ENCODE measurements around the gene C14orf93. TPM values are rescaled to one million over a fixed set of nuclear protein-coding genes. Genes with fewer than 3 reads are reported as not detected.
A peak's percentile ranks its signal among the peaks of the same experiment; 100 is the strongest.
"Not testable (repeated sequence)": the region's sequence is repeated elsewhere in the genome, so short reads cannot be mapped to it uniquely, and the experiment has no call there.

C14orf93 gene
- total RNA-seq, 2 experiments from 2014 or later: 8.3 to 9.3 TPM

DNA sequence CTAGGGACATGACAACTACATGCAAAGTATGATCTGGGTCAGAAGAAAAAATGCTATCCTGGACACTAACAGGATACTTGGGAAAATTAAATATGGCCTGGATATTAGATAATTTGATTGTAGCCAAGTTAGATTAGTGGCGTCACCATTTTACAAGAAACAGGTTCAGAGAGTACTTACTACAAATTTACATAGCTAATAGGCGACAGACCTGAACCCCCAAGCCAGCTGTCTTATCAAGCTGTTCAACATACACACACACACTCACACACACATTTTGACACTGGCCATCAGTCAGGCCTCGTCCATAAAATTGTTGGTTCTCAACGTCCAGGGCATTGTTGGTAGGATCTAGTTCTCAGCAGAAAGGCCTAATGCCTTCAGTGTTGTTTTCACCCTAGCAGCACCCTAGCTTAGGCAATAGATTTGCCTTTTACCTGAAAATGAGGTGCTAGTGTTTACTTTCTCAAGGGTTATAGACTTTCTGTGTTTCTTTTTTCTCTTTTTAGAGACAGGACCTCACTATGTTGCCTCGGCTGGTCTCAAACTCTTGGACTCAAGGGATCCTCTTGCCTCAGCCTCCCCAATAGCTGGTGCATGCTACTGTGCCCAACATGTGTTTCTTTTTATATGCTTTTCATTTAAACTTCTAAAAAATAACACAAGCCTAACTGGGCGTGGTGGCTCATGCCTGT, 3.3 kb upstream of the C14orf93 start:
- H3K9me3 Mint-ChIP-seq: no peaks in the 10 kb centered on the region
- no peaks in the 10 kb centered on the region for H3K36me3 Mint-ChIP-seq (ENCODE audit: low read depth)
- no peak for DNase-seq
- CTCF ChIA-PET: interaction anchor here (0.9 kb wide), 2 partner anchors 9 to 41 kb away, joined by 3 to 4 read pairs; no protein-coding TSS in a partner anchor
- H3K4me1 Mint-ChIP-seq (ENCODE audit: low read depth): peaks cover 21% of the 10 kb centered on the region
- no peak overlapping the region for H3K4me3 Mint-ChIP-seq
- H3K27me3 Mint-ChIP-seq (ENCODE audit: low read depth): no peaks in the 10 kb centered on the region
- intact Hi-C loops (cut with micrococcal nuclease): no loop called here
- no peak overlapping the region for H3K27ac Mint-ChIP-seq

DNA sequence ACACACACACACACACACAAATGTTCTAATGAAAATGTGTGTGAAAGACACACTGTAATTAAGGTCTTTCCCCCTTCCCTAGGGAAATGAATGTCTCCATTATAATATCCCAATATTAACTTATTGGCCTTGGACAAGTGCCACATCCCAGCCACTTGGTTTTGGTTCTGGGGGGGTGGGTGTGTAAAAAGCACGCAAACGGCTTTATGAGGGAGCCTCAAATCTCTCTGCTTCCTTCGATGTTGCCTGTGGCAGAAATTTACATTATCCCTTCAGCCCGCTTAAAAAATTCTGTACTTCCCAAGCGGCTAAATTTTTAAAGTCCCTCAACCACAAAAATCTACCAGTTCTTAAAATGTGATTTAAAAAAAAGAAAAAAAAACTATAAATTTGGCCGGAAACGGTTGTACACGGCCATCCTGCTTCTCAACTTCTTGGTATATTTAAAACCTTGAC, 432 bp downstream of the C14orf93 start:
- Mint-ChIP-seq H3K27me3 (ENCODE audit: low read depth) (no peaks in the 10 kb centered on the region), H3K4me1 (ENCODE audit: low read depth) (peaks cover 36% of the 10 kb centered on the region), H3K9me3 (no peaks in the 10 kb centered on the region), H3K4me3 (peak overlapping the region; percentile 97), H3K36me3 (ENCODE audit: low read depth) (peaks cover 4% of the 10 kb centered on the region), H3K27ac (peak overlapping the region; percentile 98)
- intact Hi-C loops (cut with micrococcal nuclease): loop anchor here (5.0 to 10.0 kb wide), 2 partner anchors 1105 to 1742 kb away; partner anchors contain the start of genes DCAF11, HNRNPC and NRL
- CTCF ChIA-PET: interaction anchor here (4.0 kb wide), 2 partner anchors 23 to 59 kb away, joined by 22 to 40 read pairs; no protein-coding TSS in a partner anchor
- no peak for DNase-seq

DNA sequence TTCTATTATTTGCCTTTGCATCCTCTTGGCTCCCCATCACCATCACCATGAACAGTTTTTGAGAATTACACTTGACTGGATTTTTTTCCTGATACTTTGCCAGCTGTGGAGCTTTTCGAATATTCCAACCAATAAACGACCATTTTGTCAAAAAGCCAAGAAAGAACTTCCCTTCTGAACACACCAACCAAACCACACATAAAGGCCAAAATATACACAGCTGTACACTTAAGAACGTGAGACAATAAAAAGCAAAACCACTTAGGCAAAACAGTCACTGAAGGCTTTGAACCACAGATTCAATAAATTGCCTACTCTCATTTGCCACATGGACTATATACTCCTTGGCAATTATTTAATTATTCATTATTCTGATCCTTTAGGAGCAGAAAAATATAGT, 1.1 kb downstream of the C14orf93 start:
- intact Hi-C loops (cut with micrococcal nuclease): loop anchor here (5.0 to 10.0 kb wide), 2 partner anchors 1106 to 1742 kb away; partner anchors contain the start of genes DCAF11, HNRNPC and NRL
- peak overlapping the region; percentile 97 for H3K4me3 Mint-ChIP-seq
- peaks cover 36% of the 10 kb centered on the region for H3K4me1 Mint-ChIP-seq (ENCODE audit: low read depth)
- peak overlapping the region; percentile 98 for H3K27ac Mint-ChIP-seq
- CTCF ChIA-PET: interaction anchor here (0.6 to 4.0 kb wide), 5 partner anchors 14 to 84 kb away, joined by 3 to 40 read pairs (median 4); no protein-coding TSS in a partner anchor
- H3K27me3 Mint-ChIP-seq (ENCODE audit: low read depth): no peaks in the 10 kb centered on the region
- H3K9me3 Mint-ChIP-seq: no peaks in the 10 kb centered on the region
- no peak for DNase-seq
- peaks cover 4% of the 10 kb centered on the region for H3K36me3 Mint-ChIP-seq (ENCODE audit: low read depth)

DNA sequence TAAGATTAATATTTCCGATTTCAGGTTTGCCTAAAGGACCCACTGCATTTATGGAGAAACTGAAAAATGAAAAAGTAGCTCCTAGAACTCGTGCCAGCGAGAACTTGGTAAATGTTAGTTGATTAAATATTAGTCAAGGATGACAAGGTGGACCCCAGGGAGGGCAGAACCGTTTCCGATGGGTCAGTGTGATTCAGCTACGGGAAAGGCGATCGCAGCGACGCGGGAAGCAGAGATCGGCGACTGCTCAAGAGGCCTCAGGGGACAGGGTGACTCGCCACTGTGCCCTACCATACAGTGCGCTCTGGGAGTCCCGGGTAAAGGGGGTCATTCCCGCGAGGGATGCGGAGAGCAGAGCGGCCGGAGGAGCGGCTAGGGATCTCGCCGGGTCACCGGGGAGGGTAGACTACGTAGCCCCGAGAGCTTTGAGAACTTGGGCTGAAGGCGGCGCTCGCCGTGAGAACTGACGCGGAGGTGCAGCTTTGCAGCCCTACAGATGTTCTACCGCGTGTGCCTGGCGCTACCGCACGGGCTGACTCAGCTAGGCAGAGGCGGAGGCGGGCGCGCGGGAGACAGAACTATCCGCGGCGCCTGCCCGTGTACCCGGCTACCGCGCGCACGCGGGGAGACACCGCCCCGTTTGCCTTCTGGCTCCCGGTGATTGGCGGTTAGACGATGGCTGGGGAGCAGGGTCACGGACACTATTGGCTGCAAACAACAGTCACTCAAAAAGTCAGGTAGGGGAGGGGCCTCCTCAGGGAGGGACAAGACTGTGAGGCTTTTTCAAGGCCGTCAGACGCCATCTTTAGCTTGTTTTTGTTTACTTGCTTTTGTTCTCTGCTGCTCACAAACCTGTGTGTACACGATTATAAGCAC, 3.2 kb downstream of the C14orf93 start:
- Mint-ChIP-seq H3K36me3 (ENCODE audit: low read depth) (peaks cover 4% of the 10 kb centered on the region), H3K4me3 (peak overlapping the region; percentile 96), H3K4me1 (ENCODE audit: low read depth) (peaks cover 36% of the 10 kb centered on the region), H3K27ac (peak overlapping the region; percentile 98), H3K9me3 (no peaks in the 10 kb centered on the region), H3K27me3 (ENCODE audit: low read depth) (no peaks in the 10 kb centered on the region)
- DNase-seq: peak; percentile 99
- CTCF ChIA-PET: interaction anchor here (0.5 to 4.0 kb wide), 34 partner anchors 10 to 423 kb away, joined by 3 to 41 read pairs (median 4); partner anchors contain the start of genes AJUBA, CDH24, HAUS4 and LRP10
- intact Hi-C loops (cut with micrococcal nuclease): loop anchor here (1.0 to 10.0 kb wide), 13 partner anchors 19 to 1739 kb away; partner anchors contain the start of genes ACIN1, AJUBA, C14orf119 and CDH24

DNA sequence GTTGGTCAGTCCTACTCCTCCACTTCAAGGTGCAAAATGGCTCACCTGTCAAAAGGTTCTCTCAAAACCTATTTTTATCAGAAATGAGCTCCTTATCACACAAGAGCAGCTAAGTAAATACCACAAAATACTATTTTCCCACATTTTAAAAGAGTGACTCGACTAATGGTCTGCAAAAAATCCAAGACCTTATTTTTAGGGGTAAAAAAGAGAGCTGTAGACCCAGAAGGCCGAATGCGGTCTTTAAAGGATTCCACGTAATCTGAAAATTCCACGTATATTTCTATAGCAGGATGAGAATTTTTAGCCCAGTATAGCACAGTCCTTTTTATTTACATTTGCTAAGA, 3.8 kb downstream of the C14orf93 start:
- Mint-ChIP-seq H3K9me3 (no peaks in the 10 kb centered on the region), H3K4me1 (ENCODE audit: low read depth) (peaks cover 36% of the 10 kb centered on the region), H3K27ac (peak overlapping the region; percentile 98), H3K4me3 (peak overlapping the region; percentile 96), H3K36me3 (ENCODE audit: low read depth) (peaks cover 4% of the 10 kb centered on the region), H3K27me3 (ENCODE audit: low read depth) (no peaks in the 10 kb centered on the region)
- no peak for DNase-seq
- CTCF ChIA-PET: interaction anchor here (0.6 to 4.0 kb wide), 25 partner anchors 11 to 422 kb away, joined by 3 to 41 read pairs (median 4); partner anchors contain the start of genes AJUBA, CDH24, LRP10 and PRMT5
- intact Hi-C loops (cut with micrococcal nuclease): loop anchor here (2.0 to 10.0 kb wide), 4 partner anchors 49 to 1739 kb away; partner anchors contain the start of genes DCAF11, HAUS4, HNRNPC and NRL

DNA sequence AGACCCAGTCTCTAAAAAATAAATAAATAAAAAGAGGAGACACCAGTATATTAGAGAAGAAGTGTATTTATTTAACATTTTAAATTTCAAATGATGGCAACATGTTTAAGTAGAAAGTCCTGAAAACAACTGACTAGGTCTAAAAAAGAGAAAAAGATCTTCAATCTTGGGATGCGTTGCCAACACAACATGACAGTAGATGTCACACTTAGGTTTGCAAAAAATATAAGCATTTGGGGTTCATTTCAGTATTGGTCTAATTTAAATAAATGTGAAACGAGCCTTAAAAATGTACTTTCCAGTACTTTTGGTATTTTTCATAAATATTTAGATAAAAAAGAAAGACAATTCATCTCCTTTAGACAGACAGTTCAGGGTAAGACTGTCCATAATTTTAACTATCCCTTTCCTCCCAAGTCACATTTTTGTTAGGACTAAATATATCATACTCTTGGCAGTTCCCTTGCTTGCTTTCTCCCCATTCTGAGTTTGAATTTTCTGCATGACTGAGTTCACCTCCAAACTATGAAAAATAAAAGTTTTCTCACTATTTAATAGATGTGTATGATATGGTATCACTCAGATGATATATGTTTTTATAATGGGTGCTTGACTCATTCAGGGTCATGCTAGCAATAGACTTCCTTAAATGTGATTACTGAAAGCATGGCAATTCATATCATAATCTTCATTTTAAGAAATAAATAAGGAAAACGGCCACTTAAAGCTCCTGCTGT, 4.3 kb downstream of the C14orf93 start:
- peaks cover 36% of the 10 kb centered on the region for H3K4me1 Mint-ChIP-seq (ENCODE audit: low read depth)

DNA sequence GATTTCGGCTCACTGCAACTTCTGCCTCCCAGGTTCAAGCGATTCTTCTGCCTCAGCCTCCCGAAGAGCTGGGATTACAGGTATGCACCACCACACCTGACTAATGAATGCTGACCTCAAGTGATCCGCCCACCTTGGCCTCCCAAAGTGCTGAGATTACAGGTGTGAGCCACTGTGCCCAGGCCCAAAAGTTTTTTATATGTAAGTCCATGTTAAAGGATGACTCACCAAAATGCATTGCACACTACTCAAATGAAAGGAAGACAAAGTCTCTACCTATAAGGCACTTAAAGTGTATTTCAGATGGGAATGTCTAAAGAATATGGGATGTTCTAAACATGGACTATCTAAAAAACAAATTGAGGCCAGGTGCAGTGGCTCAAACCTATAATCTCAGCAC, 5.7 kb downstream of the C14orf93 start:
- CTCF ChIA-PET: interaction anchor here (0.7 to 1.5 kb wide), 2 partner anchors 9 to 51 kb away, joined by 3 to 6 read pairs; no protein-coding TSS in a partner anchor
- H3K4me1 Mint-ChIP-seq (ENCODE audit: low read depth): peaks cover 34% of the 10 kb centered on the region
- H3K4me3 Mint-ChIP-seq; DNase-seq; H3K9me3 Mint-ChIP-seq; H3K36me3 Mint-ChIP-seq (ENCODE audit: low read depth); H3K27me3 Mint-ChIP-seq (ENCODE audit: low read depth); H3K27ac Mint-ChIP-seq: not testable (repeated sequence)
- intact Hi-C loops (cut with micrococcal nuclease): loop anchor here (10.0 kb wide), 1 partner anchor 1111 kb away; the partner anchor contains the start of genes DCAF11 and NRL

More for the DNA sequence above, 4.3 kb downstream of the C14orf93 start:
- intact Hi-C loops (cut with micrococcal nuclease): loop anchor here (2.0 to 10.0 kb wide), 4 partner anchors 49 to 1738 kb away; partner anchors contain the start of genes DCAF11, HAUS4, HNRNPC and NRL
- CTCF ChIA-PET: interaction anchor here (0.6 to 4.0 kb wide), 20 partner anchors 11 to 289 kb away, joined by 3 to 41 read pairs (median 5); partner anchors contain the start of genes AJUBA, CDH24 and PRMT5
- Mint-ChIP-seq H3K36me3 (ENCODE audit: low read depth) (peaks cover 4% of the 10 kb centered on the region), H3K27me3 (ENCODE audit: low read depth) (no peaks in the 10 kb centered on the region), H3K27ac (peak overlapping the region; percentile 98), H3K4me3 (peak overlapping the region; percentile 96), H3K9me3 (no peaks in the 10 kb centered on the region)
- no peak for DNase-seq

DNA sequence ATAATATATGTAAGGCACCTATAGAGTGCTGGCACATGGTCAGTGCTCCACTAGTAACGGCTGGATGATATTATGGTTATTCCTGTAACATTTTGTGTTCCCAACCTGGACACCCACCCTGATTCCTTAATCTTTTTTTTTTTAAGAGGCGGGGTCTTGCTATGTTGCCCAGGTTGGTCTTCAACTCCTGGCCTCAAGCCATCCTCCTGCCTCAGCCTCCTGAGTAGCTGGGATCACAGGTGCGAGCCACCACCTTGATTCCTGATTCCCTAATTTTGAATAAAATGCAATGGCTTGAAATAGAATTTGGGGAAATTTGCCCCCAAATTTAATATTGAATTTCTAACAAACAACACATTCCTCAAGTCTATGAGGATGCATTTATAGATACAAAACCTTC, 7.4 kb downstream of the C14orf93 start:
- peaks cover 18% of the 10 kb centered on the region for H3K4me1 Mint-ChIP-seq (ENCODE audit: low read depth)
- peaks cover 4% of the 10 kb centered on the region for H3K36me3 Mint-ChIP-seq (ENCODE audit: low read depth)
- no peak overlapping the region for H3K27ac Mint-ChIP-seq
- no peak overlapping the region for H3K4me3 Mint-ChIP-seq
- intact Hi-C loops (cut with micrococcal nuclease): loop anchor here (10.0 kb wide), 1 partner anchor 1112 kb away; the partner anchor contains the start of genes DCAF11 and NRL
- H3K9me3 Mint-ChIP-seq: no peaks in the 10 kb centered on the region
- CTCF ChIA-PET: interaction anchor here (0.6 to 3.1 kb wide), 5 partner anchors 16 to 66 kb away, joined by 3 to 9 read pairs (median 3); no protein-coding TSS in a partner anchor
- no peaks in the 10 kb centered on the region for H3K27me3 Mint-ChIP-seq (ENCODE audit: low read depth)
- DNase-seq: no peak

DNA sequence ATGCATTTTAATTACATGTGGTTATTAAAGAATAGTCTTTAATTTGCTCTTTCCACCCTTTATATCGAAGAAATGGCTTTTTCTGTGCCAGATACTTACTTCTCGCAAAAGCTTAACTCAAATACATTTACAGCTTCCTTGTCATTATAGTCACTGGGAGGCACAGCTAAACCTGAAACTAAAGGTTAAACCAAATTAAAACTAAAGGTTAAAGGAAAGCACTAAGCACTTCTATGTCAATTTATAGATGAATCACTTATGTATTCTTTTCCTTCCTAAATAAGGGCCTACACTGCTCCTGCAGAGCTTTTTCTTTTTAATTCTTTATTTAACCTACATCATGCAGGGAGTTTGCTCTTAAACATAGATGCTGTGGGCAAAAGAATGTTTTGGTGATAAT, 9.1 kb downstream of the C14orf93 start:
- Mint-ChIP-seq H3K4me1 (ENCODE audit: low read depth) (peaks cover 7% of the 10 kb centered on the region), H3K27me3 (ENCODE audit: low read depth) (no peaks in the 10 kb centered on the region), H3K27ac (no peak overlapping the region), H3K9me3 (no peaks in the 10 kb centered on the region), H3K36me3 (ENCODE audit: low read depth) (no peaks in the 10 kb centered on the region), H3K4me3 (no peak overlapping the region)
- DNase-seq: no peak
- CTCF ChIA-PET: interaction anchor here (0.9 to 3.1 kb wide), 8 partner anchors 8 to 75 kb away, joined by 3 to 18 read pairs (median 5); partner anchors contain the start of gene AJUBA
- intact Hi-C loops (cut with micrococcal nuclease): loop anchor here (10.0 kb wide), 1 partner anchor 1114 kb away; the partner anchor contains the start of genes DCAF11 and NRL

DNA sequence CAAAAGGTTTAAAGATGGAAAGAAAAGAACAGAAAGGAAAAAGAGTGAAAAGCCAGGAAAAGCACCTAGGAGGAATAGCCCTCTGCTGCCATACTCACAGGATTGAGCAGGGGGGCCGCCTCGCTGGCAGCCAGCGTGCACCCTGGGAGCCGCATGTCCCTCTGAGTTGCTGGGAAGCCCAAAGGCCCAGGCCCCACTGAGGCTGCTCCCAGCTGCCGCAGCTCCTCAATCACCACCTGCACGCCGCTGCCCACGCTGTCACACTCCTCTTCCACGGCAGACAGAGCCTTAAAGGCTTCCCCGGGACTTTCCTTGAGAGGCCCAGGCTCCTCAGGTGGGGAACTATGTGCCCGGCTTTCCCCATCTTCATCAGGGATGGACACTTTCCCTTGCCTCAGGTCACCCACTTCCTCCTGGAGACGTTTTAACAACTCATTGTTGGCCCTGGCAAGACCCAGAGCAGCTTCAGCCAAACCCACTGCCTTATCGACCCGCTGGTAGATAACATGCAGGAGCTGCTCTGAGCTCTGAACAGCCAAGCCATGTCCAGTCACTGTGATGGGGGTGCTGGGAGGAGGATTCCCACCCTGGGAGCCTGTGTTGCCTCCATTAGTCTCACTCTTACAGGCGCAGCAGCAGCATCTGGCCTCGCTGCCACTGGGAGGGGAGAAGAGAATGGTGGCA, 11.5 kb downstream of the C14orf93 start:
- Mint-ChIP-seq H3K4me3 (no peak overlapping the region), H3K36me3 (ENCODE audit: low read depth) (no peaks in the 10 kb centered on the region), H3K27ac (no peak overlapping the region), H3K27me3 (ENCODE audit: low read depth) (no peaks in the 10 kb centered on the region), H3K9me3 (no peaks in the 10 kb centered on the region), H3K4me1 (ENCODE audit: low read depth) (no peaks in the 10 kb centered on the region)
- intact Hi-C loops (cut with micrococcal nuclease): no loop called here
- CTCF ChIA-PET: interaction anchor here (7.2 kb wide), 1 partner anchor 13 kb away, joined by 79 read pairs; no protein-coding TSS in a partner anchor
- no peak for DNase-seq
